ENCODE measurements around the gene IRF8. TPM values are rescaled to one million over a fixed set of nuclear protein-coding genes. Genes with fewer than 3 reads are reported as not detected.

The IRF8 gene
- polyA plus RNA-seq, 1 experiment, result not detected

- no peak for TF ChIP-seq CTCF (IDR thresholded peaks at IDR 0.05; ENCODE audit: insufficient read depth, low read depth, low read length)
- Histone ChIP-seq H3K36me3 (ENCODE audit: control insufficient read depth, insufficient read depth, low read length) (no peaks in the 10 kb centered on the region), H3K4me3 (ENCODE audit: low read depth, low read length) (no peak overlapping the region), H3K27me3 (ENCODE audit: control insufficient read depth, insufficient read depth, low read length) (peaks cover 17% of the 10 kb centered on the region)
- ChIA-PET CTCF (interaction anchor here (0.7 kb wide), 1 partner anchor 21 kb away, joined by 3 read pairs; no protein-coding TSS in a partner anchor), POLR2A (no interaction called here)
- no peak for DNase-seq (ENCODE audit: low read depth)
Observed at GRCh38 chr16:85968041-85968920, 69.3 kb downstream of the IRF8 start.

GRCh38 chr16:85969159-85969558, 70.2 kb downstream of the IRF8 start:
- CTCF ChIA-PET, result interaction anchor here (0.7 kb wide), 1 partner anchor 20 kb away, joined by 3 read pairs; no protein-coding TSS in a partner anchor
- Histone ChIP-seq H3K27me3 (ENCODE audit: control insufficient read depth, insufficient read depth, low read length) (peaks cover 16% of the 10 kb centered on the region), H3K4me3 (ENCODE audit: low read depth, low read length) (no peak overlapping the region), H3K36me3 (ENCODE audit: control insufficient read depth, insufficient read depth, low read length) (no peaks in the 10 kb centered on the region)
- TF ChIP-seq CTCF (IDR thresholded peaks at IDR 0.05; ENCODE audit: insufficient read depth, low read depth, low read length), result no peak
- POLR2A ChIA-PET, result no interaction called here
- DNase-seq (ENCODE audit: low read depth), result peak; percentile 22

GRCh38 chr16:85969591-85969990, 70.6 kb downstream of the IRF8 start:
- TF ChIP-seq CTCF (IDR thresholded peaks at IDR 0.05; ENCODE audit: insufficient read depth, low read depth, low read length), result no peak
- POLR2A ChIA-PET, result no interaction called here

GRCh38 chr16:85970016-85970733, 71.2 kb downstream of the IRF8 start:
- peaks cover 13% of the 10 kb centered on the region for H3K27me3 ChIP-seq (ENCODE audit: control insufficient read depth, insufficient read depth, low read length)
- no peak overlapping the region for H3K4me3 ChIP-seq (ENCODE audit: low read depth, low read length)
- ChIA-PET POLR2A (no interaction called here), CTCF (interaction anchor here (0.5 to 0.7 kb wide), 2 partner anchors 17 to 1093 kb away, joined by 3 to 4 read pairs; no protein-coding TSS in a partner anchor)
- H3K36me3 ChIP-seq (ENCODE audit: control insufficient read depth, insufficient read depth, low read length), result no peaks in the 10 kb centered on the region
- no peak for DNase-seq (ENCODE audit: low read depth)
- no peak for TF ChIP-seq CTCF (IDR thresholded peaks at IDR 0.05; ENCODE audit: insufficient read depth, low read depth, low read length)

More at GRCh38 chr16:85969591-85969990, 70.6 kb downstream of the IRF8 start:
- Histone ChIP-seq H3K36me3 (ENCODE audit: control insufficient read depth, insufficient read depth, low read length) (no peaks in the 10 kb centered on the region), H3K4me3 (ENCODE audit: low read depth, low read length) (no peak overlapping the region), H3K27me3 (ENCODE audit: control insufficient read depth, insufficient read depth, low read length) (peaks cover 15% of the 10 kb centered on the region)
- DNase-seq (ENCODE audit: low read depth), result no peak
- CTCF ChIA-PET, result interaction anchor here (0.5 kb wide), 1 partner anchor 1093 kb away, joined by 4 read pairs; no protein-coding TSS in a partner anchor

- CTCF ChIA-PET, result interaction anchor here (0.7 to 1.5 kb wide), 2 partner anchors 11 to 16 kb away, joined by 3 to 4 read pairs; no protein-coding TSS in a partner anchor
- peaks cover 14% of the 10 kb centered on the region for H3K27me3 ChIP-seq (ENCODE audit: control insufficient read depth, insufficient read depth, low read length)
- no peak overlapping the region for H3K4me3 ChIP-seq (ENCODE audit: low read depth, low read length)
- no peak for TF ChIP-seq CTCF (IDR thresholded peaks at IDR 0.05; ENCODE audit: insufficient read depth, low read depth, low read length)
- no peaks in the 10 kb centered on the region for H3K36me3 ChIP-seq (ENCODE audit: control insufficient read depth, insufficient read depth, low read length)
- POLR2A ChIA-PET, result no interaction called here
- no peak for DNase-seq (ENCODE audit: low read depth)
Observed at GRCh38 chr16:85970738-85971137, 71.8 kb downstream of the IRF8 start.
